ENCODE measurements around the gene OGDHL. TPM values are rescaled to one million over a fixed set of nuclear protein-coding genes. Genes with fewer than 3 reads are reported as not detected.

OGDHL gene
- total and polyA plus RNA-seq, 9 of the 15 experiments (the other 6 are each of a cell fraction or from before 2014, with no cell fraction given) = 0.01 to 1.8 (median 0.91) TPM

GRCh38 chr10:49784681-49785080 is 22.6 kb upstream of the OGDHL start:
- no peak for DNase-seq (ENCODE audit: extremely low read depth in 1 of 4, low spot score in 3 of 4)
- Histone ChIP-seq H3K4me2 (ENCODE audit: insufficient read depth, low read length) (no peak overlapping the region), H4K20me1 (replicated peaks; ENCODE audit: control insufficient read depth, insufficient read depth, low read length) (no peaks in the 10 kb centered on the region), H3K9ac (ENCODE audit: insufficient read depth in 1 of 2, low read depth in 2 of 2, low read length in 2 of 2) (no peak overlapping the region), H3K4me3 (no peak overlapping the region), H3K27me3 (ENCODE audit: control insufficient read depth in 2 of 2, insufficient read depth in 2 of 2, low read length in 2 of 2) (peaks cover 10 to 21% of the 10 kb centered on the region in 2 experiments; a peak in 3 of 5 replicates), H2AFZ (ENCODE audit: low read depth, low read length) (no peak overlapping the region), H3K4me1 (replicated peaks in 1 of 2; ENCODE audit: control insufficient read depth in 2 of 2, insufficient read depth in 2 of 2, low read length in 2 of 2) (no peaks in the 10 kb centered on the region), H3K27ac (ENCODE audit: extremely low read depth, low read depth, low read length) (no peak overlapping the region), H3K79me2 (ENCODE audit: control insufficient read depth, insufficient read depth, low read length) (no peaks in the 10 kb centered on the region), H3K9me3 (replicated peaks; ENCODE audit: control insufficient read depth, insufficient read depth, low read depth, low read length) (no peaks in the 10 kb centered on the region), H3K9me1 (ENCODE audit: control insufficient read depth, insufficient read depth, low read length) (no peaks in the 10 kb centered on the region), H3K36me3 (ENCODE audit: control insufficient read depth, insufficient read depth, low read length) (no peaks in the 10 kb centered on the region)
- ChIA-PET POLR2A (interaction anchor here (0.8 kb wide), 1 partner anchor 177 kb away, joined by 3 read pairs; no protein-coding TSS in a partner anchor), CTCF (ENCODE audit: low intra/inter-chr PET ratio) (no interaction called here)
- WGBS (ENCODE audit: insufficient coverage, low coverage, missing lambda C conversion rate) = 0% methylated on average over 8 of the region's 8 CpGs
- intact Hi-C loops (cut with micrococcal nuclease) (no loop called here), in situ Hi-C loops (cut with MboI) (no loop called here)
- no TSS peak for BruUV-seq (replicated peaks)
- FAIRE-seq = no peak
- no peak for ATAC-seq
- TF ChIP-seq STAT5A (IDR thresholded peaks at IDR 0.05; ENCODE audit: borderline replicate concordance, low read length) (no peak), KHSRP (IDR thresholded peaks at IDR 0.05) (no peak), ZNF696 (CRISPR knock-in tag; conservative IDR thresholded peaks at IDR 0.05) (no peak), SMARCA4 (IDR thresholded peaks at IDR 0.05) (no peak), ZBTB5 (IDR thresholded peaks at IDR 0.05) (no peak), E2F5 (CRISPR knock-in tag; IDR thresholded peaks at IDR 0.05) (no peak), ZNF766 (CRISPR knock-in tag; conservative IDR thresholded peaks at IDR 0.05) (no peak), DNMT1 (IDR thresholded peaks at IDR 0.05) (no peak)

Data from K562 (cell line).